ENCODE data around the gene ZNF213.
A peak's percentile ranks its signal among the peaks of the same experiment; 100 is the strongest.
"Not testable (repeated sequence)": the region's sequence is repeated elsewhere in the genome, so short reads cannot be mapped to it uniquely, and the experiment has no call there.

ZNF213 gene

DNA sequence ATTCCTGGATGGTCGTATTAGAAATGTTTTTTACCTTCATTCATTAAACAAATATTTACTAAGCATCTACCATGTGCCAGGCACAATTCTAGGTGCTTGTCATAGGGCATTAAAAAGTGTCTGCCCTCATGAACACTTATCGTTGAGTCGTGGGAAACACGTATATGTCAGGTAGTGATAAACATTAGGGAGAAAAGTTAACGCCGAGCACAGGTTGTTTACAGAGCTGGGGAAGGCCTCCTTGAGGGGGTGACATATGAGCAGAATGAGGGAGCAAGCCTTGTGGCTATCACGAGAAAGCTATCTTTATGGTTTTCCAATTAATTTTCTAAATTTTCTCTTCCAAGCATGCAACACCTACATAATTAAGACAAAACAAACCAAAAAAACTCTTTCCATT is 985 bp upstream of the ZNF213 start:
- Histone ChIP-seq H3K56ac (ENCODE audit: low read length) (peak overlapping the region; percentile 99), H4K8ac (ENCODE audit: low read depth, low read length) (no peak overlapping the region), H3K18ac (ENCODE audit: low read length) (no peak overlapping the region), H2BK5ac (ENCODE audit: low read length) (no peak overlapping the region), H3K27me3 (ENCODE audit: insufficient read depth, low read length, poor library complexity) (no peaks in the 10 kb centered on the region), H3K4me3 (ENCODE audit: low read length) (peak overlapping the region; percentile 98), H3K79me2 (ENCODE audit: control insufficient read depth, insufficient read depth, low read length) (peaks cover 13% of the 10 kb centered on the region), H3K79me1 (ENCODE audit: low read length) (peaks cover 4% of the 10 kb centered on the region), H2BK15ac (replicated peaks; ENCODE audit: low read depth) (no peak overlapping the region), H2BK120ac (ENCODE audit: low read depth, low read length) (no peak overlapping the region), H3K9ac (ENCODE audit: low read length) (peak overlapping the region; percentile 99), H3K36me3 (ENCODE audit: control insufficient read depth, insufficient read depth, low read length) (no peaks in the 10 kb centered on the region), H4K5ac (ENCODE audit: low read length) (no peak overlapping the region), H3K4ac (ENCODE audit: low read depth, low read length) (no peak overlapping the region), H2AK5ac (ENCODE audit: low read length) (no peak overlapping the region), H3K4me2 (ENCODE audit: low read length) (peak overlapping the region; percentile 95), H3K23ac (ENCODE audit: low read length) (no peak overlapping the region), H3K4me1 (ENCODE audit: control insufficient read depth, low read depth, low read length) (peaks cover 2% of the 10 kb centered on the region), H3K27ac (ENCODE audit: low read depth, low read length) (no peak overlapping the region)
- DNase-seq, result no peak
- no CpG with 5 or more reads among the region's 7 CpGs for WGBS (ENCODE audit: extremely low coverage, insufficient coverage, low lambda C conversion rate)

DNA sequence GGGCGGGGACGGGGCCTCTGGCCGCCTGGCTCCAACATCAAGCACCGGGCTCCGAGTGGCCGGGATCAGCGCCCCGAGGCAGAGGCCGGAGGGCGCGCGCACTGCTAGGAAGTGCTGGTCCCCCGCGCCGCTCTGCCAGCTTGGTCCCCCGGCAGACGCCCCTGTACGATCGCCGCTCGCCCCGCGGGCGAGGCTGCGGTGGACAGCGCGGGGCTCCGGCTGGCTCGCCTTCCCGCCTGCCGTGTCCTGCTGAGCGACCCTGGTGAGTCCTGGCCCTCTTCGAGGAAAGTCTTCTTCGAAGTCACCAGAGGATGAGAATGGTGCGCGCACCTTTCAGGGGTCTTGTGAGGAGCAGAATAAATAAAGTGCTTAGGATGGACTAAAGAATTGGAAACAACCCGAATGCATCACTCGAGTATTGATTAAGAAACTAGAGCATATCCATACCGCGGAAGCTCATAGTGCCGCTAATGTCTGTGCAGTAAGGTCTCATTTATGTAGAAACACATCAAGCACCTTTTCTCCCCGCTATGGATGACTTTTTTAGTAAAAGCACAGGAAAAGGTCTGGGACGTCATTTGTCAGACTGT is 392 bp downstream of the ZNF213 start:
- H3K36me3 ChIP-seq (ENCODE audit: control insufficient read depth, insufficient read depth, low read length), result no peaks in the 10 kb centered on the region
- peak overlapping the region; percentile 91 for H3K56ac ChIP-seq (ENCODE audit: low read length)
- no peak overlapping the region for H2BK15ac ChIP-seq (replicated peaks; ENCODE audit: low read depth)
- peaks cover 13% of the 10 kb centered on the region for H3K79me2 ChIP-seq (ENCODE audit: control insufficient read depth, insufficient read depth, low read length)
- peaks cover 4% of the 10 kb centered on the region for H3K79me1 ChIP-seq (ENCODE audit: low read length)
- peaks cover 2% of the 10 kb centered on the region for H3K4me1 ChIP-seq (ENCODE audit: control insufficient read depth, low read depth, low read length)
- H3K9ac ChIP-seq (ENCODE audit: low read length), result peak overlapping the region; percentile 79
- no peak for DNase-seq
- no peak overlapping the region for H2BK5ac ChIP-seq (ENCODE audit: low read length)
- no peaks in the 10 kb centered on the region for H3K27me3 ChIP-seq (ENCODE audit: insufficient read depth, low read length, poor library complexity)
- no peak overlapping the region for H2AK5ac ChIP-seq (ENCODE audit: low read length)
- peak overlapping the region; percentile 91 for H3K18ac ChIP-seq (ENCODE audit: low read length)
- peak overlapping the region; percentile 72 for H3K4me2 ChIP-seq (ENCODE audit: low read length)
- H4K5ac ChIP-seq (ENCODE audit: low read length), result no peak overlapping the region
- H3K4me3 ChIP-seq (ENCODE audit: low read length), result peak overlapping the region; percentile 77
- WGBS (ENCODE audit: extremely low coverage, insufficient coverage, low lambda C conversion rate), result no CpG with 5 or more reads among the region's 43 CpGs
- H3K4ac ChIP-seq (ENCODE audit: low read depth, low read length), result no peak overlapping the region
- H3K27ac ChIP-seq (ENCODE audit: low read depth, low read length), result peak overlapping the region; percentile 51
- H3K23ac ChIP-seq (ENCODE audit: low read length), result no peak overlapping the region
- no peak overlapping the region for H4K8ac ChIP-seq (ENCODE audit: low read depth, low read length)
- no peak overlapping the region for H2BK120ac ChIP-seq (ENCODE audit: low read depth, low read length)

DNA sequence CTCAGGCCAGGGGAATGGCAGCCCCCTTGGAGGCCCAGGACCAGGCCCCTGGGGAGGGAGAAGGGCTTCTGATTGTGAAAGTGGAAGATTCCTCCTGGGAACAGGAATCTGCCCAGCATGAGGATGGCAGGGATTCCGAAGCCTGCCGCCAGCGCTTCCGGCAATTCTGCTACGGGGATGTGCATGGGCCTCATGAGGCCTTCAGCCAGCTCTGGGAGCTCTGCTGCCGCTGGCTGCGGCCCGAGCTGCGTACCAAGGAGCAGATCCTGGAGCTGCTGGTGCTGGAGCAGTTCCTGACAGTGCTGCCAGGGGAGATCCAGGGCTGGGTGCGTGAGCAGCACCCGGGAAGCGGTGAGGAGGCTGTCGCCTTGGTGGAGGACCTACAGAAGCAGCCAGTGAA is 2.4 kb downstream of the ZNF213 start:
- H3K79me2 ChIP-seq (ENCODE audit: control insufficient read depth, insufficient read depth, low read length), result peaks cover 13% of the 10 kb centered on the region
- H2BK5ac ChIP-seq (ENCODE audit: low read length), result no peak overlapping the region
- DNase-seq, result no peak
- H3K79me1 ChIP-seq (ENCODE audit: low read length), result peaks cover 4% of the 10 kb centered on the region
- H3K4me1 ChIP-seq (ENCODE audit: control insufficient read depth, low read depth, low read length), result peaks cover 2% of the 10 kb centered on the region
- no peaks in the 10 kb centered on the region for H3K27me3 ChIP-seq (ENCODE audit: insufficient read depth, low read length, poor library complexity)
- H3K23ac ChIP-seq (ENCODE audit: low read length), result no peak overlapping the region
- no peak overlapping the region for H3K4ac ChIP-seq (ENCODE audit: low read depth, low read length)
- no peak overlapping the region for H3K4me3 ChIP-seq (ENCODE audit: low read length)
- no peak overlapping the region for H3K4me2 ChIP-seq (ENCODE audit: low read length)
- no peak overlapping the region for H3K27ac ChIP-seq (ENCODE audit: low read depth, low read length)
- no peaks in the 10 kb centered on the region for H3K36me3 ChIP-seq (ENCODE audit: control insufficient read depth, insufficient read depth, low read length)
- no peak overlapping the region for H3K18ac ChIP-seq (ENCODE audit: low read length)
- no peak overlapping the region for H2BK15ac ChIP-seq (replicated peaks; ENCODE audit: low read depth)
- H4K5ac ChIP-seq (ENCODE audit: low read length), result no peak overlapping the region
- H2AK5ac ChIP-seq (ENCODE audit: low read length), result no peak overlapping the region
- no peak overlapping the region for H3K56ac ChIP-seq (ENCODE audit: low read length)
- no CpG with 5 or more reads among the region's 13 CpGs for WGBS (ENCODE audit: extremely low coverage, insufficient coverage, low lambda C conversion rate)
- H3K9ac ChIP-seq (ENCODE audit: low read length), result no peak overlapping the region
- no peak overlapping the region for H2BK120ac ChIP-seq (ENCODE audit: low read depth, low read length)
- H4K8ac ChIP-seq (ENCODE audit: low read depth, low read length), result no peak overlapping the region

DNA sequence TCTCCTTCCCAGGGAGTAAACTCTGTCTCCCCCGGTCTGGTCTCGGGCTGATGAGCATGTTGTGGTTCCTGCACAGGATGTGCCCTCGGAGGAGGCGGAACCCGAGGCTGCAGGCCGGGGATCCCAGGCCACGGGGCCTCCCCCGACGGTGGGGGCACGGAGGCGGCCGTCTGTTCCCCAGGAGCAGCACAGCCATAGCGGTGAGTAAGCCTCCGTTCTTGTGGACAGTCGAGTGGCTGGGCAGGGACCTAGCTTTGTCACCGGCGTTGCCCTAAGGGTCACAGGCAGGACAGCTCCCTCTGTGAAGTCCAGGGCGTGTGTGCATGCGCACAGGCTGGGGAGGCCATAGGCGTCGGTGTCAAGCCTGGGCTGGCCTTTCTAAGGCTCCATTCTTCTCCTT is 3.5 kb downstream of the ZNF213 start:
- Histone ChIP-seq H4K5ac (ENCODE audit: low read length) (no peak overlapping the region), H3K79me1 (ENCODE audit: low read length) (peaks cover 4% of the 10 kb centered on the region), H2BK120ac (ENCODE audit: low read depth, low read length) (no peak overlapping the region), H2BK5ac (ENCODE audit: low read length) (no peak overlapping the region), H3K4me2 (ENCODE audit: low read length) (no peak overlapping the region), H2BK15ac (replicated peaks; ENCODE audit: low read depth) (no peak overlapping the region), H3K4me1 (ENCODE audit: control insufficient read depth, low read depth, low read length) (peaks cover 2% of the 10 kb centered on the region), H3K4me3 (ENCODE audit: low read length) (no peak overlapping the region), H3K36me3 (ENCODE audit: control insufficient read depth, insufficient read depth, low read length) (no peaks in the 10 kb centered on the region), H3K23ac (ENCODE audit: low read length) (no peak overlapping the region), H3K56ac (ENCODE audit: low read length) (no peak overlapping the region), H3K18ac (ENCODE audit: low read length) (no peak overlapping the region), H3K79me2 (ENCODE audit: control insufficient read depth, insufficient read depth, low read length) (peaks cover 10% of the 10 kb centered on the region), H3K27me3 (ENCODE audit: insufficient read depth, low read length, poor library complexity) (no peaks in the 10 kb centered on the region), H3K4ac (ENCODE audit: low read depth, low read length) (no peak overlapping the region), H3K9ac (ENCODE audit: low read length) (no peak overlapping the region), H2AK5ac (ENCODE audit: low read length) (no peak overlapping the region), H4K8ac (ENCODE audit: low read depth, low read length) (no peak overlapping the region), H3K27ac (ENCODE audit: low read depth, low read length) (no peak overlapping the region)
- no CpG with 5 or more reads among the region's 21 CpGs for WGBS (ENCODE audit: extremely low coverage, insufficient coverage, low lambda C conversion rate)
- DNase-seq, result no peak

DNA sequence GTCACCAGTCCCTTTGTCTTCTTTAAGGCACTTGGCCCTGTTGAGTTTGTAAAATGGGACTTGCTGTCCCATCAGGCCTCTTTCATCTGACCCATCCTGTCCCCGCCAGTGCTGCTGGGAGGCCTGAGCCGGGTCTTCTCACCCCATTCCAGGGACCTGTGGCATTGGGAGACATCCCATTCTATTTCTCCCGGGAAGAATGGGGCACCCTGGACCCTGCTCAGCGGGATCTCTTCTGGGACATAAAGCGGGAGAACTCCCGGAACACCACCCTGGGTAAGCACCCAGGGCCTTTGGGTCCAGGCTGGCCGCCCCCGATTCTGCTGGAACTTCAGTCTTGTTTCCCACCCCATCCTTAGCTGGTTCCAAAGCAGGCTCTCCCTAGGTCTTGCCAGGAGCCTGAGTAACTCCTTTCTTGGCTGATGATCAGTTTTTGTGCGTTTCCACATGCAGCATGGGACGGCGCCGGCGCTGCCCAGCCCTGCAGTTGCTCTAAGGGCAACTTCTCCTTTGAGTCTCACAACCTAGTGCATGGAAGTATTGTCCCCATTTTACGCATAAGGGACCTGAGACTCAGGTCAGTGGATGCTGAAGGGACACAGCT is 4.1 kb downstream of the ZNF213 start:
- Histone ChIP-seq H3K4me3 (ENCODE audit: low read length) (no peak overlapping the region), H2AK5ac (ENCODE audit: low read length) (no peak overlapping the region), H3K4me2 (ENCODE audit: low read length) (no peak overlapping the region), H2BK5ac (ENCODE audit: low read length) (no peak overlapping the region), H3K56ac (ENCODE audit: low read length) (no peak overlapping the region), H3K23ac (ENCODE audit: low read length) (no peak overlapping the region), H4K5ac (ENCODE audit: low read length) (no peak overlapping the region), H3K9ac (ENCODE audit: low read length) (no peak overlapping the region), H3K4me1 (ENCODE audit: control insufficient read depth, low read depth, low read length) (no peaks in the 10 kb centered on the region), H3K27me3 (ENCODE audit: insufficient read depth, low read length, poor library complexity) (no peaks in the 10 kb centered on the region), H4K8ac (ENCODE audit: low read depth, low read length) (no peak overlapping the region), H2BK15ac (replicated peaks; ENCODE audit: low read depth) (no peak overlapping the region), H3K36me3 (ENCODE audit: control insufficient read depth, insufficient read depth, low read length) (no peaks in the 10 kb centered on the region), H3K27ac (ENCODE audit: low read depth, low read length) (no peak overlapping the region), H3K4ac (ENCODE audit: low read depth, low read length) (no peak overlapping the region), H3K79me2 (ENCODE audit: control insufficient read depth, insufficient read depth, low read length) (peaks cover 7% of the 10 kb centered on the region), H3K18ac (ENCODE audit: low read length) (no peak overlapping the region), H2BK120ac (ENCODE audit: low read depth, low read length) (no peak overlapping the region), H3K79me1 (ENCODE audit: low read length) (peaks cover 2% of the 10 kb centered on the region)
- DNase-seq, result no peak
- no CpG with 5 or more reads among the region's 14 CpGs for WGBS (ENCODE audit: extremely low coverage, insufficient coverage, low lambda C conversion rate)

DNA sequence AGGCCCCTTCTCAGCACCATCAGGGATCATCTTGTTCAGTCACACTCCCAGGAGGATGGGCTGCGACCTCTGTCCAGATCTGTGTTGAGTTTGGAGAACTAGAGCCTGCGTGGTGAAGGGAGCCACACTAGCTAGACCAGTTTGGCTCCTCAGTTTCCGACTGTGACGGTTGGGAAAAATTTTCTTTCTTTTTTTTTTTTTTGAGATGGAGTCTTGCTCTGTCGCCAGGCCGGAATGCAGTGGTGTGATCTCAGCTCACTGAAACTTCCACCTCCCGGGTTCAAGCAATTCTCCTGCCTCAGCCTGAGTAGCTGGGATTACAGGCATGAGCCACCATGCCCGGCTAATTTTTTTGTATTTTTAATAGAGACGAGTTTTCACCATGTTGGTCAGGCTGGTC is 4.7 kb downstream of the ZNF213 start:
- not testable (repeated sequence) for H3K23ac ChIP-seq (ENCODE audit: low read length); H3K18ac ChIP-seq (ENCODE audit: low read length); H3K4me1 ChIP-seq (ENCODE audit: control insufficient read depth, low read depth, low read length); H3K56ac ChIP-seq (ENCODE audit: low read length); H2BK5ac ChIP-seq (ENCODE audit: low read length); H3K27me3 ChIP-seq (ENCODE audit: insufficient read depth, low read length, poor library complexity); H2BK120ac ChIP-seq (ENCODE audit: low read depth, low read length); H4K5ac ChIP-seq (ENCODE audit: low read length); H3K36me3 ChIP-seq (ENCODE audit: control insufficient read depth, insufficient read depth, low read length); H3K4ac ChIP-seq (ENCODE audit: low read depth, low read length); H3K4me2 ChIP-seq (ENCODE audit: low read length); H3K79me1 ChIP-seq (ENCODE audit: low read length); DNase-seq; H2BK15ac ChIP-seq (replicated peaks; ENCODE audit: low read depth); H3K27ac ChIP-seq (ENCODE audit: low read depth, low read length); H4K8ac ChIP-seq (ENCODE audit: low read depth, low read length); H3K9ac ChIP-seq (ENCODE audit: low read length); H3K79me2 ChIP-seq (ENCODE audit: control insufficient read depth, insufficient read depth, low read length); H2AK5ac ChIP-seq (ENCODE audit: low read length); H3K4me3 ChIP-seq (ENCODE audit: low read length)
- no CpG with 5 or more reads among the region's 9 CpGs for WGBS (ENCODE audit: extremely low coverage, insufficient coverage, low lambda C conversion rate)
